ENCODE results near the gene PTPRB.

- TF ChIP-seq, protein P1, sequence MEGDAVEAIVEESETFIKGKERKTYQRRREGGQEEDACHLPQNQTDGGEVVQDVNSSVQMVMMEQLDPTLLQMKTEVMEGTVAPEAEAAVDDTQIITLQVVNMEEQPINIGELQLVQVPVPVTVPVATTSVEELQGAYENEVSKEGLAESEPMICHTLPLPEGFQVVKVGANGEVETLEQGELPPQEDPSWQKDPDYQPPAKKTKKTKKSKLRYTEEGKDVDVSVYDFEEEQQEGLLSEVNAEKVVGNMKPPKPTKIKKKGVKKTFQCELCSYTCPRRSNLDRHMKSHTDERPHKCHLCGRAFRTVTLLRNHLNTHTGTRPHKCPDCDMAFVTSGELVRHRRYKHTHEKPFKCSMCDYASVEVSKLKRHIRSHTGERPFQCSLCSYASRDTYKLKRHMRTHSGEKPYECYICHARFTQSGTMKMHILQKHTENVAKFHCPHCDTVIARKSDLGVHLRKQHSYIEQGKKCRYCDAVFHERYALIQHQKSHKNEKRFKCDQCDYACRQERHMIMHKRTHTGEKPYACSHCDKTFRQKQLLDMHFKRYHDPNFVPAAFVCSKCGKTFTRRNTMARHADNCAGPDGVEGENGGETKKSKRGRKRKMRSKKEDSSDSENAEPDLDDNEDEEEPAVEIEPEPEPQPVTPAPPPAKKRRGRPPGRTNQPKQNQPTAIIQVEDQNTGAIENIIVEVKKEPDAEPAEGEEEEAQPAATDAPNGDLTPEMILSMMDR (IDR thresholded peaks at IDR 0.05; ENCODE audit: low read length): no peak
- TF ChIP-seq EZH2 (IDR thresholded peaks at IDR 0.05; ENCODE audit: borderline replicate concordance, low read length): no peak
Measured at GRCh38 chr12:70659077-70659606, 21.9 kb upstream of the PTPRB start.

Measured in OCI-LY1 (cell line).